ENCODE data around the gene PIGT. TPM values are rescaled to one million over a fixed set of nuclear protein-coding genes. Genes with fewer than 3 reads are reported as not detected.
A peak's percentile ranks its signal among the peaks of the same experiment; 100 is the strongest.

The PIGT gene
- total and polyA plus RNA-seq, 2 of the 13 experiments (the other 11 are each of a cell fraction or from before 2014, with no cell fraction given): 65.9 to 74.1 TPM

DNA sequence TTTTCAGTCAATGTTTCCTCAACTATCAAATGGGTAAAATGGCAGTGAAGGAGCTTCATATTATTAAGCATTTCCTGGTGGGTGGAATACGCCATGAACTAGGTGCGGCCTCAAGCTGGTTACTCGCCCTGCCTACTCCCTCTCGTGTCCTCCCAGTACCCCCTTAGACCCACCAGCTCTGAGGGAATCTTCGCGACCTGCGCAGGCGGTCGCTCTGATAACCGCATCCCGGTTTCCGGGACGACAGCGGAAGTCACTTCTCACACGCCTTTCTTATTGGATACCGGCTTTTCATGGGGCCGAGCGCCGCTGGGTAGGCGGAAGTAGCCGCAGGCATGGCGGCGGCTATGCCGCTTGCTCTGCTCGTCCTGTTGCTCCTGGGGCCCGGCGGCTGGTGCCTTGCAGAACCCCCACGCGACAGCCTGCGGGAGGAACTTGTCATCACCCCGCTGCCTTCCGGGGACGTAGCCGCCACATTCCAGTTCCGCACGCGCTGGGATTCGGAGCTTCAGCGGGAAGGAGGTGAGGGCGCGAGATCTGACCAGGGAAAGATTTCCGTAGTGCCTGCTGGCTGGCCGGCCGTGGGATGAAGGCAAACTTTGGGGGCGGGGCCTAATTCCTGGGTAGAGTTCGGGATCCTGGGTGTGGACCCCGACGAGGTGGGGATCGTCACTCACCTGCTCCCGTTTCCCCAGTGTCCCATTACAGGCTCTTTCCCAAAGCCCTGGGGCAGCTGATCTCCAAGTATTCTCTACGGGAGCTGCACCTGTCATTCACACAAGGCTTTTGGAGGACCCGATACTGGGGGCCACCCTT, at the start of gene PIGT (continued):
- TF ChIP-seq MED8 (CRISPR knock-in tag; IDR thresholded peaks at IDR 0.05; ENCODE audit: insufficient replicate concordance): no peak
- TF ChIP-seq NKX3-1 (CRISPR knock-in tag; IDR thresholded peaks at IDR 0.05): no peak
- peak; percentile 92 for TF ChIP-seq ZSCAN9 (CRISPR knock-in tag; IDR thresholded peaks at IDR 0.05; ENCODE audit: borderline replicate concordance)
- TF ChIP-seq NFIB (CRISPR knock-in tag; IDR thresholded peaks at IDR 0.05; ENCODE audit: borderline replicate concordance): no peak
- TF ChIP-seq ESRRA (CRISPR knock-in tag; IDR thresholded peaks at IDR 0.05; ENCODE audit: low read depth): no peak
- TF ChIP-seq ZNF777 (CRISPR knock-in tag; IDR thresholded peaks at IDR 0.05): 0 out of 2 replicates have a peak, but pooled peaks have one; percentile 48
- TF ChIP-seq RBM22 (optimal IDR thresholded peaks at IDR 0.05; ENCODE audit: low read length): peak; percentile 32
- 0 out of 2 replicates have a peak, but pooled peaks have one; percentile 50 for TF ChIP-seq JUNB (CRISPR knock-in tag; IDR thresholded peaks at IDR 0.05; ENCODE audit: borderline replicate concordance)
- peak; percentile 66; the same call in 1 of the 2 replicates for TF ChIP-seq TOE1 (CRISPR knock-in tag; IDR thresholded peaks at IDR 0.05)
- TF ChIP-seq POGK (CRISPR knock-in tag; conservative IDR thresholded peaks at IDR 0.05): peak; percentile 96
- peak; percentile 88 for TF ChIP-seq ZFX (CRISPR knock-in tag; IDR thresholded peaks at IDR 0.05; ENCODE audit: low read depth)
- peak; percentile 94 for TF ChIP-seq HNRNPLL (IDR thresholded peaks at IDR 0.05; ENCODE audit: low read depth, low read length, poor library complexity, severe bottlenecking)
- peak; percentile 96 for TF ChIP-seq PTBP1 (IDR thresholded peaks at IDR 0.05; ENCODE audit: low read depth, low read length, poor library complexity, severe bottlenecking)
- TF ChIP-seq ZNF224 (CRISPR knock-in tag; IDR thresholded peaks at IDR 0.05): peak; percentile 95; the same call in 1 of the 2 replicates
- peak; percentile 92; the same call in 1 of the 2 replicates for TF ChIP-seq ZNF792 (CRISPR knock-in tag; IDR thresholded peaks at IDR 0.05)
- peak; percentile 74 for TF ChIP-seq ZBTB40 (IDR thresholded peaks at IDR 0.05)
- TF ChIP-seq ZBTB40 (CRISPR knock-in tag; IDR thresholded peaks at IDR 0.05): peak; percentile 92; the same call in 1 of the 2 replicates
- peak; percentile 75; the same call in 1 of the 2 replicates for TF ChIP-seq ZFP36L1 (CRISPR knock-in tag; IDR thresholded peaks at IDR 0.05)

Data from HepG2 (cell line).